ENCODE measurements around the gene GALM. TPM values are rescaled to one million over a fixed set of nuclear protein-coding genes. Genes with fewer than 3 reads are reported as not detected.

The GALM gene
- total and polyA plus RNA-seq, 2 of the 13 experiments (the other 11 are each of a cell fraction or from before 2014, with no cell fraction given): 65.5 to 90.0 TPM

- TF ChIP-seq ZKSCAN5 (CRISPR knock-in tag; IDR thresholded peaks at IDR 0.05) (no peak), ELK4 (CRISPR knock-in tag; IDR thresholded peaks at IDR 0.05; ENCODE audit: borderline replicate concordance) (no peak), ELF3 (CRISPR knock-in tag; IDR thresholded peaks at IDR 0.05) (peak; percentile 85), RARG (CRISPR knock-in tag; IDR thresholded peaks at IDR 0.05; ENCODE audit: low read depth) (peak; percentile 26; the same call in 1 of the 2 replicates), ZBED4 (CRISPR knock-in tag; IDR thresholded peaks at IDR 0.05; ENCODE audit: borderline replicate concordance) (peak; percentile 58; the same call in 1 of the 2 replicates), ZNF83 (CRISPR knock-in tag; IDR thresholded peaks at IDR 0.05; ENCODE audit: borderline replicate concordance) (0 out of 2 replicates have a peak, but pooled peaks have one; percentile 62), NR2F2 (IDR thresholded peaks at IDR 0.05; ENCODE audit: borderline replicate concordance, low read depth) (peak; percentile 54; the same call in 1 of the 2 replicates), NAIF1 (CRISPR knock-in tag; IDR thresholded peaks at IDR 0.05; ENCODE audit: borderline replicate concordance) (peak; percentile 74; the same call in 1 of the 2 replicates), FIP1L1 (IDR thresholded peaks at IDR 0.05; ENCODE audit: borderline replicate concordance, insufficient read depth, low read depth, low read length) (no peak), ZNF292 (CRISPR knock-in tag; IDR thresholded peaks at IDR 0.05; ENCODE audit: borderline replicate concordance, low read depth) (peak; percentile 48; the same call in 1 of the 2 replicates), BCLAF1 (IDR thresholded peaks at IDR 0.05) (no peak), ZNF510 (CRISPR knock-in tag; IDR thresholded peaks at IDR 0.05; ENCODE audit: low read depth) (peak; percentile 94; the same call in 1 of the 2 replicates), GABPB1 (CRISPR knock-in tag; IDR thresholded peaks at IDR 0.05) (peak; percentile 84), GLMP (CRISPR knock-in tag; IDR thresholded peaks at IDR 0.05; ENCODE audit: borderline replicate concordance) (no peak), ZIK1 (CRISPR knock-in tag; IDR thresholded peaks at IDR 0.05; ENCODE audit: borderline replicate concordance, low read depth) (no peak)
These were observed at the start of gene GALM (continued) for GRCh38 chr2:38665854-38666555.

Measured in HepG2 (cell line).